ENCODE data around the gene ACVR1C. TPM values are rescaled to one million over a fixed set of nuclear protein-coding genes. Genes with fewer than 3 reads are reported as not detected.

Gene ACVR1C
- total RNA-seq, 6 donors from 2014 or later, result under 0.01 to 2.6 (median 0.54) TPM; not detected in 1

- Histone ChIP-seq H3K4me3 (no peak overlapping the region), H3K9me3 (peaks cover 0 to 4% (median 0%) of the 10 kb centered on the region in 4 donors), H3K4me1 (no peaks in the 10 kb centered on the region), H3K36me3 (no peaks in the 10 kb centered on the region), H3K27me3 (no peaks in the 10 kb centered on the region), H3K27ac (no peak overlapping the region)
- TF ChIP-seq, protein P1, sequence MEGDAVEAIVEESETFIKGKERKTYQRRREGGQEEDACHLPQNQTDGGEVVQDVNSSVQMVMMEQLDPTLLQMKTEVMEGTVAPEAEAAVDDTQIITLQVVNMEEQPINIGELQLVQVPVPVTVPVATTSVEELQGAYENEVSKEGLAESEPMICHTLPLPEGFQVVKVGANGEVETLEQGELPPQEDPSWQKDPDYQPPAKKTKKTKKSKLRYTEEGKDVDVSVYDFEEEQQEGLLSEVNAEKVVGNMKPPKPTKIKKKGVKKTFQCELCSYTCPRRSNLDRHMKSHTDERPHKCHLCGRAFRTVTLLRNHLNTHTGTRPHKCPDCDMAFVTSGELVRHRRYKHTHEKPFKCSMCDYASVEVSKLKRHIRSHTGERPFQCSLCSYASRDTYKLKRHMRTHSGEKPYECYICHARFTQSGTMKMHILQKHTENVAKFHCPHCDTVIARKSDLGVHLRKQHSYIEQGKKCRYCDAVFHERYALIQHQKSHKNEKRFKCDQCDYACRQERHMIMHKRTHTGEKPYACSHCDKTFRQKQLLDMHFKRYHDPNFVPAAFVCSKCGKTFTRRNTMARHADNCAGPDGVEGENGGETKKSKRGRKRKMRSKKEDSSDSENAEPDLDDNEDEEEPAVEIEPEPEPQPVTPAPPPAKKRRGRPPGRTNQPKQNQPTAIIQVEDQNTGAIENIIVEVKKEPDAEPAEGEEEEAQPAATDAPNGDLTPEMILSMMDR (IDR thresholded peaks at IDR 0.05), result no peak
- no peak for TF ChIP-seq POLR2AphosphoS5 (IDR thresholded peaks at IDR 0.05)
- TF ChIP-seq POLR2A (IDR thresholded peaks at IDR 0.05), result no peak
- no peak for TF ChIP-seq EP300 (IDR thresholded peaks at IDR 0.05)
- ATAC-seq (ENCODE audit: low FRiP score in 2 of 2) (no peak), DNase-seq (no peak)
- WGBS, 2 donors, result 54 to 71% methylated on average over 2 of the region's 2 CpGs
These were observed 118.9 kb downstream of the ACVR1C start for GRCh38 chr2:157509744-157510143.

DNA sequence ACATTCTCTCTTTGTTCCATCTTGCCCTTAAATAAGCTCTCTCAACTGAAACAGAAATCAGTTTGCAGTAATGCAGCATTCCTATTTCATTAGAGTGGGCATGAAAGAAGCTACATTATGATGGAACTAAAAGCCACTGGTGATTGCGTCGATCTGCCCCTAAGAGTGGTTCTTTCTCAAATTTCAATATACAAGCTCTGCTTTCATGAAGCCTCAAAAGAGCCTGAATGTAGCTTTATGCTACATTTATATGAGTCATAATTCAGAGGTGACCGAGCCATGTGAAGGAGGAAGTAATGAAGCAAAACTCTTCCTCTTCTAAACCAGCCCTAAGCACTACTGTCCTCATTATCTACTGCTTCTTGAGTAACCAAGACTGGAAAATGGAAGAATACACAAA lies 120.0 kb downstream of the ACVR1C start:
- no peak overlapping the region for H3K4me3 ChIP-seq
- no peaks in the 10 kb centered on the region for H3K27me3 ChIP-seq
- 61 to 62% methylated on average over 3 of the region's 3 CpGs for WGBS, 2 donors
- TF ChIP-seq, protein P1 (IDR thresholded peaks at IDR 0.05), result no peak
- TF ChIP-seq POLR2AphosphoS5 (IDR thresholded peaks at IDR 0.05), result no peak
- TF ChIP-seq EP300 (IDR thresholded peaks at IDR 0.05), result no peak
- no peak for TF ChIP-seq POLR2A (IDR thresholded peaks at IDR 0.05)
- H3K36me3 ChIP-seq, result no peaks in the 10 kb centered on the region
- peaks cover 0 to 4% (median 0%) of the 10 kb centered on the region in 4 donors for H3K9me3 ChIP-seq
- H3K27ac ChIP-seq, result no peak overlapping the region
- ATAC-seq (ENCODE audit: low FRiP score in 2 of 2), result peak in 1 of 2 donors; percentile 59
- H3K4me1 ChIP-seq, result no peaks in the 10 kb centered on the region
- DNase-seq, result no peak

DNA sequence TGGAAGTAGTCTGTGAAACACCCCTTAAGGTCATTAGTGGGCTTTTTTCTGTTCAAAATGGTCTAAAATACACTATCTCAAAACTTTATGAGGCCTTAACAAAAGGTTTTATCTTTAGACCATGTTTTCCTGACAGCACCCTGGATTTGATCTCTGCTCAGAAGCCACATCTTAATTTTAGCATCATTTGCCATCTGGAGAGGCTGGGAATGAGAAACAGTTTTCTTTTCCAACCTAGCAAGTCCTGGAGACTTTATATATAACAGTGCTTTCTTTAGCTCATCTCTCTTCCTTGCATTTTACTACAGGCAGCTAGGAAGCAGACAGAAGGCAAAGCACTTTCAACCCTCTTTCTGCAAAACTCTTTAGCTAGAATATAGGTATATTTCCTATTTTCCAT lies 122.1 kb downstream of the ACVR1C start:
- Histone ChIP-seq H3K27ac (no peak overlapping the region), H3K9me3 (peaks cover 0 to 4% (median 0%) of the 10 kb centered on the region in 4 donors), H3K4me3 (no peak overlapping the region), H3K4me1 (no peaks in the 10 kb centered on the region), H3K36me3 (no peaks in the 10 kb centered on the region), H3K27me3 (no peaks in the 10 kb centered on the region)
- TF ChIP-seq, protein P1 (IDR thresholded peaks at IDR 0.05), result no peak
- no peak for TF ChIP-seq EP300 (IDR thresholded peaks at IDR 0.05)
- TF ChIP-seq POLR2A (IDR thresholded peaks at IDR 0.05), result no peak
- no peak for TF ChIP-seq POLR2AphosphoS5 (IDR thresholded peaks at IDR 0.05)
- DNase-seq (no peak), ATAC-seq (ENCODE audit: low FRiP score in 2 of 2) (no peak)

DNA sequence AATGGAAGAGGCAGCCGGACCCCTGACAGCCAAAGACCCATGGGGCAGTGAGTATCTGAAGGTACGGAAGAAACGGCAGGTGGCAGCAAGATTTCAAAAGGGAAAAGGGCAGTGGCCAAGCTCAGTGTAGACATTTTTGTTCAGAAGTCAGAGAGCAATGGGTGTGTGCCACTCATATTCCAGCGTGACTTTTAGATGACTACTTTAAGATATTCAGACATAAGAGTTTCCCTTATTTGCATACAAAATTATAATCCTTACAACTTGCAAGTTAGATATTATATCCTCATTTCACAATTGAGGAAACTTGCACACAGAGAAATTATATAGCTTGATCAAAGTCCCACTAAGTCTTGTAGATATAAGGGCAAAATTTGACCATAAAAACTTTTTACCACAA lies 124.0 kb downstream of the ACVR1C start:
- TF ChIP-seq POLR2A (IDR thresholded peaks at IDR 0.05) (no peak), POLR2AphosphoS5 (IDR thresholded peaks at IDR 0.05) (no peak)
- TF ChIP-seq, protein P1 (IDR thresholded peaks at IDR 0.05), result no peak
- 90 to 91% methylated on average over 4 of the region's 4 CpGs for WGBS, 2 donors

DNA sequence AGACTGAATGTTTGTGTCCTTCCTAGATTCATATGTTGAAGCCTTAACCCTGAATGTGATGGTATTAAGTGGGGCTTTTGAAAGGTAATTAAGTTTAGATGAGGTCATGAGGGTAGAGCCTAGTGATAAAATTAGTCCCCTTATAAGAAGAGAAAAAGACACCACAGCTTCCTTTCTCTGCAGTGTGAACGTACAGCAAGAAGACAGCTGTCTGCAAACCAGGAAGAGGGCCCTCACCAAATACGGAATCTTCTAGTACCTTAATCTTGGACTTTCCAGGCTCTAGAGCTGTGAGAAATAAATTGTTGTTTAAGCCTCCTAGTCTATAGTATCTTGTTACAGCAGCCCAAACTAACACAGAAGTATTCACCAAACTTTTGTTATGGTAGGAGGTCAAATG lies 127.6 kb downstream of the ACVR1C start:
- no peaks in the 10 kb centered on the region for H3K36me3 ChIP-seq
- no peak overlapping the region for H3K4me3 ChIP-seq
- DNase-seq (no peak), ATAC-seq (ENCODE audit: low FRiP score in 2 of 2) (no peak)
- no peak for TF ChIP-seq EP300 (IDR thresholded peaks at IDR 0.05)
- no peak for TF ChIP-seq POLR2A (IDR thresholded peaks at IDR 0.05)
- no peak for TF ChIP-seq POLR2AphosphoS5 (IDR thresholded peaks at IDR 0.05)
- TF ChIP-seq, protein P1 (IDR thresholded peaks at IDR 0.05), result no peak
- 56 to 60% methylated on average over 2 of the region's 2 CpGs for WGBS, 2 donors
- no peak overlapping the region for H3K27ac ChIP-seq
- peaks cover 0 to 4% (median 0%) of the 10 kb centered on the region in 4 donors for H3K9me3 ChIP-seq
- no peaks in the 10 kb centered on the region for H3K4me1 ChIP-seq
- H3K27me3 ChIP-seq, result no peaks in the 10 kb centered on the region

More for the DNA sequence above, 124.0 kb downstream of the ACVR1C start:
- Histone ChIP-seq H3K36me3 (no peaks in the 10 kb centered on the region), H3K4me3 (no peak overlapping the region), H3K9me3 (peaks cover 0 to 4% (median 0%) of the 10 kb centered on the region in 4 donors), H3K27ac (no peak overlapping the region), H3K4me1 (no peaks in the 10 kb centered on the region), H3K27me3 (no peaks in the 10 kb centered on the region)
- DNase-seq, result no peak
- ATAC-seq (ENCODE audit: low FRiP score in 2 of 2), result no peak
